PC-3 (cell line): ENCODE results near the gene YTHDC2. TPM values are rescaled to one million over a fixed set of nuclear protein-coding genes. Genes with fewer than 3 reads are reported as not detected.

ENCODE experiments used
- ATAC-seq: fragments of 200-7000 bp; cut with Tn5 transposase; 2 replicates; pipeline ENCODE4 v1.9.1; 2020; ENCODE audit warnings: mild to moderate bottlenecking, moderate library complexity
- BruUV-seq: library from RNA; stranded (reverse); fragments of 400-500 nt; replicated peaks from 2 replicates; lab custom pipeline; 2021; lab: Mats Ljungman, UMichigan
- CTCF ChIA-PET: fragments of 300-600 bp; sonication (Branson Sonifier 250); formaldehyde crosslinking; loops from one replicate; lab custom pipeline; 2022; ENCODE audit warnings: antibody characterized with exemption; lab: Charles Lee
- POLR2A ChIA-PET: fragments of 300-600 bp; sonication (Branson Sonifier 250); formaldehyde crosslinking; loops from one replicate; lab custom pipeline; 2022; ENCODE audit warnings: antibody characterized with exemption; ENCODE audit not compliant: unreplicated experiment; lab: Charles Lee
- DNase-seq: peaks from one replicate; pipeline ENCODE4 v3.0.0-alpha.2; 2015
- H2AFZ ChIP-seq: fragments of 300-600 bp; sonication (generic); 2 replicates; pipeline ENCODE4 v1.6.0; 2016; ENCODE audit warnings: antibody characterized with exemption, low read length
- H3F3A ChIP-seq: fragments of 300-600 bp; sonication (generic); one replicate; pipeline ENCODE4 v1.6.0; 2017; ENCODE audit warnings: antibody characterized with exemption, low read length, control low read depth, mild to moderate bottlenecking; ENCODE audit not compliant: unreplicated experiment
- H3K27ac ChIP-seq: fragments of 300-600 bp; sonication (generic); 2 replicates; pipeline ENCODE4 v1.5.1; 2016; ENCODE audit warnings: mild to moderate bottlenecking, low read length
- H3K27me3 ChIP-seq: fragments of 300-600 bp; sonication (generic); 2 replicates; pipeline ENCODE4 v1.6.1; 2016; ENCODE audit warnings: low read length, mixed read lengths
- H3K36me3 ChIP-seq: fragments of 300-600 bp; sonication (generic); 2 replicates; pipeline ENCODE4 v1.6.1; 2016; ENCODE audit warnings: low read depth, mixed run types, low read length, mixed read lengths
- H3K4me1 ChIP-seq: fragments of 300-600 bp; sonication (generic); 2 replicates; pipeline ENCODE4 v1.5.1; 2016; ENCODE audit warnings: low read length; ENCODE audit not compliant: insufficient read depth
- H3K4me2 ChIP-seq: fragments of 300-600 bp; sonication (generic); 2 replicates; pipeline ENCODE4 v1.6.0; 2016; ENCODE audit warnings: low read length
- H3K4me3 ChIP-seq: fragments of 300-600 bp; sonication (generic); 2 replicates; pipeline ENCODE4 v1.5.1; 2016; ENCODE audit warnings: mild to moderate bottlenecking, low read length, mixed read lengths
- H3K79me2 ChIP-seq: fragments of 300-600 bp; sonication (generic); 2 replicates; pipeline ENCODE4 v1.6.1; 2017; ENCODE audit warnings: low read length, mixed read lengths
- H3K9ac ChIP-seq: fragments of 300-600 bp; sonication (generic); 2 replicates; pipeline ENCODE4 v1.6.0; 2016; ENCODE audit warnings: mild to moderate bottlenecking, low read length
- H3K9me2 ChIP-seq: fragments of 300-600 bp; sonication (generic); replicated peaks from 2 replicates; pipeline ENCODE4 v1.6.1; 2016; ENCODE audit warnings: mixed run types, low read length, mixed read lengths
- H3K9me3 ChIP-seq: fragments of 300-600 bp; sonication (generic); 2 replicates; pipeline ENCODE4 v1.6.1; 2016; ENCODE audit warnings: low read length, mixed read lengths
- H4K20me1 ChIP-seq: fragments of 300-600 bp; sonication (generic); 2 replicates; pipeline ENCODE4 v1.6.1; 2016; ENCODE audit warnings: low read length, mixed read lengths
- CTCF ChIP-seq: fragments of 300-600 bp; sonication (generic); conservative IDR thresholded peaks from 2 replicates; pipeline ENCODE4 v1.5.1; 2017; ENCODE audit warnings: antibody characterized with exemption, low read depth, mild to moderate bottlenecking, low read length
- EZH2 ChIP-seq: fragments of 300-600 bp; sonication (generic); IDR thresholded peaks from one replicate; pipeline ENCODE4 v1.6.1; 2017; ENCODE audit warnings: antibody characterized with exemption, mild to moderate bottlenecking, low read length; ENCODE audit not compliant: unreplicated experiment
- EZH2phosphoT487 ChIP-seq: fragments of 300-600 bp; sonication (generic); IDR thresholded peaks from 2 replicates; pipeline ENCODE4 v1.6.1; 2018; ENCODE audit warnings: mild to moderate bottlenecking, antibody characterized with exemption, low read length, borderline replicate concordance
- intact Hi-C: fragments of 100-400 bp; cut with micrococcal nuclease; formaldehyde crosslinking; loops from 2 replicates; pipeline ENCODE4 v1.9.0; 2023
- total RNA-seq: library from RNA; depleted of rRNA; stranded (reverse); fragments of >200 nt; gene quantifications from 2 replicates; pipeline ENCODE4 v1.2.3, GENCODE V29; 2014

The YTHDC2 gene
- total RNA-seq, 1 experiment from 2014 or later = 20.2 TPM

- Histone ChIP-seq H3F3A (no peaks in the 10 kb centered on the region), H3K27me3 (no peaks in the 10 kb centered on the region; the same call in 1 of the 2 replicates), H4K20me1 (no peaks in the 10 kb centered on the region), H3K36me3 (no peaks in the 10 kb centered on the region), H3K9me3 (no peaks in the 10 kb centered on the region), H3K9me2 (no peaks in the 10 kb centered on the region), H3K4me2 (no peak overlapping the region), H3K4me1 (no peaks in the 10 kb centered on the region), H3K27ac (no peak overlapping the region), H2AFZ (no peak overlapping the region), H3K9ac (no peak overlapping the region), H3K4me3 (no peak overlapping the region), H3K79me2 (no peaks in the 10 kb centered on the region)
- ChIA-PET POLR2A (no interaction called here), CTCF (no interaction called here)
- intact Hi-C loops = no loop called here
- ATAC-seq (no peak), DNase-seq (no peak)
- no TSS peak for BruUV-seq
- no peak for TF ChIP-seq EZH2phosphoT487
- TF ChIP-seq CTCF = no peak
- no peak for TF ChIP-seq EZH2
Observed at GRCh38 chr5:113617191-113617796, 103.8 kb downstream of the YTHDC2 start.

- Histone ChIP-seq H3K9ac (no peak overlapping the region), H3K27me3 (peaks cover 30% of the 10 kb centered on the region), H3K36me3 (no peaks in the 10 kb centered on the region), H3K4me1 (no peaks in the 10 kb centered on the region), H4K20me1 (no peaks in the 10 kb centered on the region), H3K9me3 (no peaks in the 10 kb centered on the region), H3K4me3 (no peak overlapping the region), H3K27ac (no peak overlapping the region), H3F3A (no peaks in the 10 kb centered on the region), H3K9me2 (no peaks in the 10 kb centered on the region), H3K79me2 (no peaks in the 10 kb centered on the region), H3K4me2 (no peak overlapping the region), H2AFZ (no peak overlapping the region)
- no peak for TF ChIP-seq EZH2
- no peak for TF ChIP-seq EZH2phosphoT487
- no peak for TF ChIP-seq CTCF
- BruUV-seq = no TSS peak
- ChIA-PET CTCF (no interaction called here), POLR2A (no interaction called here)
- intact Hi-C loops = no loop called here
- ATAC-seq = no peak
- DNase-seq = no peak
Observed at GRCh38 chr5:113632996-113633395, 119.5 kb downstream of the YTHDC2 start.

- H3K9ac ChIP-seq = no peak overlapping the region
- no peaks in the 10 kb centered on the region for H3K9me2 ChIP-seq
- no peak overlapping the region for H2AFZ ChIP-seq
- no peaks in the 10 kb centered on the region for H3K9me3 ChIP-seq
- no peaks in the 10 kb centered on the region for H4K20me1 ChIP-seq
- no peak overlapping the region for H3K4me2 ChIP-seq
- H3K4me3 ChIP-seq = no peak overlapping the region
- H3K27me3 ChIP-seq = peaks cover 30% of the 10 kb centered on the region
- H3K79me2 ChIP-seq = no peaks in the 10 kb centered on the region
- intact Hi-C loops = no loop called here
- no peaks in the 10 kb centered on the region for H3F3A ChIP-seq
- H3K27ac ChIP-seq = no peak overlapping the region
- ChIA-PET CTCF (no interaction called here), POLR2A (no interaction called here)
- no TSS peak for BruUV-seq
- TF ChIP-seq EZH2 = no peak
- no peak for TF ChIP-seq EZH2phosphoT487
- TF ChIP-seq CTCF = no peak
- no peaks in the 10 kb centered on the region for H3K36me3 ChIP-seq
- ATAC-seq = no peak
- no peak for DNase-seq
- no peaks in the 10 kb centered on the region for H3K4me1 ChIP-seq
Observed at GRCh38 chr5:113634957-113635356, 121.5 kb downstream of the YTHDC2 start.
